HG03196 (cell line): ENCODE measurements around the gene GUCY2C.
"Not testable (repeated sequence)": the region's sequence is repeated elsewhere in the genome, so short reads cannot be mapped to it uniquely, and the experiment has no call there.

ENCODE experiments used
- ATAC-seq: cut with Tn5 transposase; IDR thresholded peaks from one replicate; pipeline ENCODE4 v1.9.1; 2021; ENCODE audit not compliant: unreplicated experiment

GUCY2C gene

GRCh38 chr12:14696265-14696741 is at the start of gene GUCY2C:
TSS of gene GUCY2C (minus strand) at chr12:14696599. CDS start at chr12:14696448, 151 bp downstream.
- no peak for ATAC-seq

- no peak for ATAC-seq
Measured at GRCh38 chr12:14743061-14743460, 46.7 kb upstream of the GUCY2C start.

GRCh38 chr12:14741942-14742341 is 45.5 kb upstream of the GUCY2C start:
- no peak for ATAC-seq

- no peak for ATAC-seq
Measured at GRCh38 chr12:14741153-14741552, 44.8 kb upstream of the GUCY2C start.

- not testable (repeated sequence) for ATAC-seq
Measured at GRCh38 chr12:14736441-14736840, 40.0 kb upstream of the GUCY2C start.

- ATAC-seq: no peak
Measured at GRCh38 chr12:14731821-14732220, 35.4 kb upstream of the GUCY2C start.

DNA sequence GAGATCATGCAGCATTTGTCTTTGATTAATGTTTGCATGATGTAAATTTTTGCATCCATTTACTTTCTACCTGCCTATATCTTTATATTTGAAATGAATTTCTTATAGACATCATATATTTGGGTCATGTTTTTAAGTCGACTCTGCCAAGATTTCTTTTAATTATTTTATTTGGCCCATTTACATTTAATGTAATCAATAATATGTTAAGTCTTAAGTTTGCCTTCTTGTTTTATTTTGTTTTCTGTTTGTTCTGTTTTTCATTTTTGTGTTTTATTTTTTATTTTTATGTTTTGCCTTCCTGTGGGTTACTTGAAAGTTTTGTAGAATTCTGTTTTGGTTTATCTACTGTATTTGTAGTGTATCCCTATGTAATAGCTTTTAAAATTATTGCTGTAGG is 33.2 kb upstream of the GUCY2C start:
- no peak for ATAC-seq

GRCh38 chr12:14723763-14724162 is 27.4 kb upstream of the GUCY2C start:
- ATAC-seq: no peak

DNA sequence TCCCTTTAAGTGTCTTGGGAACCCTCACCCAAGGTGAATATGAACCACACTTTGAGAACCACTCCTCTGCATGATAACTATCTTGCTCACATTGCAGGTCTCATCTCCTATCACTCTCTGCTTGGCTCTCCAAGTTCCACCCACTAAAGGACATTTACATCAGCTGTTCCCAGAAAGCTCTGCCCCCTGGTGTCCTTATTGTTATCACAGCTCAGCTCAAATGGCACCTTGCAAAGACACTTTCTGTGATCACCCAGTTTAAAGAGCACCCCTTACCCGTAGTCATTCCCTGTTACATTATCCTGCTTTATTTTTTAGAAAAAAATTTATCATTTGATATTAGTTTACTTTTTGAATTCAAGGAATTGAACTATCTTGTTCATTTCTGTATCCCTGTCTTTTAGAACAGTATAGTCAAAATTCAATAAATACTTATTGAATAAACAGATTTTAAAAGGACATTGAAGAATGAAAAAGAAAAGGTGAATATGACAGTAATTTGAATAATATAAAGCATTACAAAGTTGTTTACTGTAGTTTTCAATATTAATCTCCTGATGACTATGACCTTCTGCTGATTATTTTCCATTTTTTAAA is 20.5 kb upstream of the GUCY2C start:
- ATAC-seq: no peak

- ATAC-seq: no peak
Measured at GRCh38 chr12:14714437-14714836, 18.0 kb upstream of the GUCY2C start.

DNA sequence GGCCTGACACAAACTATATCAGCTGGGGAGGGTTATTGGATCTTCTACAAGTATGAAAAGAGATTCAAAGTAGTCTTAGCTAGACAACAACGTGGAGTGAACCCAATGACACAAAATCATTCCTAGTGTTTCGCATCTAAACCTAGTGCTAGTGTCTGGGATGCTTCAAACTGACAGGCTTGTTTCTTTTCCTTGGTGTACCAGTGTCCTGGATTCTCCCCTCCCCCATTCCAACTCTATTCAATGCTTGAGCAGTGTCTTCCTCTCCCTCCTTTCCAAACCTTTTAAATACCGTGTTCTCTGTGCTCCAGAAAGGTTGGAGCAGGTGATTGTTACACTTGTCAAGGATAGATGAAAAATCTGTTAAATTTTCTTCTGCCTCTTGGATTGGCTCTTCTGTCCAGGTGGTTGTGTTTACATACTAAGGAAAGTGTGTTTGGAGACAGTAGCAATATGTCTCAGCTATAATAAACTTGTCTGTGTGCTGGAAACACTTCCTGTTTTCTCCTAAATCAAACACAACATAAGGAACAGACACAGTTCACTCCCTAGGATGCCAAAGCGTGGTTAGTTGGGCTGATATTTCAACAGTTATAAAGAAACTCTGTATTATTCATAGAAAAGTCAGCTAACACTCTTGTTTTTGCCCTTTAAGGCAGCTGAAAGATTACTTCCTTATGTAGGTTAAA is 14.4 kb upstream of the GUCY2C start:
- no peak for ATAC-seq

GRCh38 chr12:14701809-14702568 is 5.6 kb upstream of the GUCY2C start:
- no peak for ATAC-seq

DNA sequence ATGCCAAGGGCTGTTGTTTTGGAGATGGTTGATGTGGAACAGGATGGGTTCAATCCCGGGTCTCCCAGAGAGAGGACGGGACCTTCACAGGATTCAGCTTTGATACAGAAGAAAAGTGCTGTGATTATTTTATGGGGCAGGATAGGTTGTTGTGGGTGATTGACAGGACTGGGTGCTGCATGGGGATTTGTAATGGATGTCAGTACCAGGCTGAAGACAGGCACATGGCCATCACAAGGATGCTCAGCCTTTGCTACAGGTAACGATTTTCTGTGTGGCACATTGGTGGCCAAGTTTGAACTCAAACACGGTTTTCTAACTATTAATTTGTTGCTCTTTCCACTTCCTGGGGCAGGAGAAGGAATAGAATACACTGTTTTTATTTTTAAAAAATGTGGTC is 4.5 kb upstream of the GUCY2C start:
- ATAC-seq: no peak

- ATAC-seq: no peak
Measured at GRCh38 chr12:14699923-14700322, 3.5 kb upstream of the GUCY2C start.

- ATAC-seq: no peak
Measured at GRCh38 chr12:14698555-14698954, 2.2 kb upstream of the GUCY2C start.

DNA sequence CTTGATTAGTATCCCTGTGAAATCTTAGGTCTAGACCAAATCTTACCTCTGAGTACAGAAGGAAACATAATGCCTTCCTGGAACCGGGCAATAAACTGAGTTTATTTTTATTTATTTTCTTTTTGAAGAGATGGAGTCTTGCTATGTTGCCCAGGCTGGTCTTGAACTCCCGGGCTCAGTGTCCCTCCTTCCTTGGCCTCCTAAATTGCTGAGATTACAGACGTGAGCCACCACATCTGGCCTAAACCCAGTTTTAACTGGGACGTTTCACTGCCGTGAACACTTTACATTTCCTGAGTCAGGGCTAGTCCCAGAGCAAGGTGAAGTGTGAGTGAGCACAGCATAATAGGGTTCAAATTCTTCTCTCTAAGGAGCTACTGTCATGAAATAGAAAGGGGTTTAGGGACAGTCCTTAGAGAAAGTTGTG is 671 bp downstream of the GUCY2C start:
- ATAC-seq: no peak

- no peak for ATAC-seq
Measured at GRCh38 chr12:14694970-14695369, 1.4 kb downstream of the GUCY2C start.

GRCh38 chr12:14694145-14694714 is 2.2 kb downstream of the GUCY2C start:
- ATAC-seq: no peak

DNA sequence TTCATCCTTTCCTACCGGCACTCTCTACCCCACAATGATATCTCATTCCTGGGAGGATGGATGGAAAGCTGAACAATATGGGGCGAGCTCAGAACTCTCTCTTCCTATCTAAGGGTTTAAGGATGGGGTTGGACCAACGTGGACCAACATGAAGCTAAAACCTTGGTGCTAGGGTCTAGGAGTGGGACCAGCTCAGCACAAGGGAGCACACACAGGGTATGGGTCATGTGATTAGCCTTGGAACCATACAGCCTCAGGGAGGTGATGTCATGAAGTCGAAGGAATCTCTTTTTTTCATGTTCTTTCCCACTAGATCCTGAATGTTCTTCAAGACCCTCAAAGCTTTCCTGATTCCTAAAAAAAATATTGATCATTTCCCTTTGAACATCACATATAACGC is 3.3 kb downstream of the GUCY2C start:
- ATAC-seq: no peak

DNA sequence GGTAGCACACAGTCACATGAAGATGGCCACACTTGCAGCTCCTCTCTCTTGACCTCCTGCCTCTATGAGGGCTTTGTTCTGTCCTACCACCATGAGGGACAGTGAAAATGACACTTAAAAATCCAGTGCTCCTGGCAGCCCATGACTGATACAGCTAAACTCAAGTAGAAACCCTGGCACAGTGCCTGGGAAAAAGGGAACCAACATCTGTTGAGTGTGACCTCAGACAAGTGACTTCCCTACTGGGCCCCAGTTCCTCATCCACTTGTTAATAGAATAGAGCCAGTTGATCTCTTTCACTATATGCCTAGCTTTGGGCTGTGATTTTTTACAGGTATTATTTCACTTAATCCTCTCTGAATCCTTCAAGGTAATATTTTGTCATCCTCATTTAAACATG is 4.8 kb downstream of the GUCY2C start:
- ATAC-seq: no peak

- ATAC-seq: no peak
Measured at GRCh38 chr12:14689996-14690395, 6.4 kb downstream of the GUCY2C start.

DNA sequence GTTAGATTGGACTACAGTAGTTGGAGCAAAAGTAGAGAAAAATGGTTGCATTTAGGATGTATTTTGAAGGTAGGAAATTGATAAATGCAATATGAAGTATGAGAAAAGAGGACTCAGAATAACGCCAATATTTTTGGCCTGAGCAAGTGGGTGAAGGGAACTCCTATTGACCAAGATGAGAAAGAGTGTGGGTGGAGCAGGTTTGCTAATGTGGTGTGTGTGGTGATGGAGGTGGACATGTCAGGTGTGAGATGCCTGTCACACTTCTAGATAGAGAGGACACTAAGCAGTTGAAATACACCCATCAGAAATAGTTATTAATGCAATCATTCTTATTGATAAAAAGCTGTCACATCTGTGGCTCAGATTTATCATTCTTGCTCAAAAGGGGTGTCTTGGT is 7.3 kb downstream of the GUCY2C start:
- no peak for ATAC-seq
